GM21786 (cell line): ENCODE results near the gene NF1.
"Not testable (repeated sequence)": the region's sequence is repeated elsewhere in the genome, so short reads cannot be mapped to it uniquely, and the experiment has no call there.

Experiments used
- ATAC-seq: cut with Tn5 transposase; IDR thresholded peaks from one replicate; pipeline ENCODE4 v1.9.1; 2021; ENCODE audit not compliant: unreplicated experiment

NF1 gene

DNA sequence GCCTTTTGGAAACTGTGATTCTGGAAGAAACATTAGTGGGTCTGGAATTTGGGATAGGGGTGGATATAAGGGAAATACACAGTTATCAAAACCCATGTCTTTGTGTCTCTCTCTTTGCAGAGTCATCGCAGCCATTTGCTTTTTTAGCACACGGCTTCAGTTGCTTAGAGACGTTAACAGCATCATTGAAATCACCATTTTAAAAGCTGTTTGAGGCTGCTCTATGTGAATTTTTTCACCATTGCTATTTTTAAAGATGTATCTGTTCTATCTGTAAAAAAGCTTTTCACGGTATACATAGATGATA, 155.0 kb downstream of the NF1 start:
- no peak for ATAC-seq

DNA sequence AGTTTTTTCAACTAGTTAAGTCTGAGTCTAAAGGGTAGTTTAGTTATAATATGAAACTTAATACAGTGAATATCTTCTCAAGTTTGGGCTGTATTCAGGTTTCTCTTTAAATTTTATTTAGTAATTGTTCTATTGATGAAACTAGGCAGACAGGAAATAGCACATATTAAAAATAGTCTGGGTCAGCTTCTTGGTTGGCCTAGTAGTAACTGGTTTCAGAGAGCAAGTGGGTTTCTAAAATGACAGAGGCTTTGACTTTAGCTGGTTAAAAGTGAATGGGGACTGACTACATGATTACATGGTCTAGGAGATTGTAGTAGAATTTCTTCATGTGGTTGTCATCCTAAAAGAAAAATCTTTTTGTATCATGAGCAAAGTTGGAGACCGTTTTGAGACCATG, 155.5 kb downstream of the NF1 start:
- no peak for ATAC-seq

DNA sequence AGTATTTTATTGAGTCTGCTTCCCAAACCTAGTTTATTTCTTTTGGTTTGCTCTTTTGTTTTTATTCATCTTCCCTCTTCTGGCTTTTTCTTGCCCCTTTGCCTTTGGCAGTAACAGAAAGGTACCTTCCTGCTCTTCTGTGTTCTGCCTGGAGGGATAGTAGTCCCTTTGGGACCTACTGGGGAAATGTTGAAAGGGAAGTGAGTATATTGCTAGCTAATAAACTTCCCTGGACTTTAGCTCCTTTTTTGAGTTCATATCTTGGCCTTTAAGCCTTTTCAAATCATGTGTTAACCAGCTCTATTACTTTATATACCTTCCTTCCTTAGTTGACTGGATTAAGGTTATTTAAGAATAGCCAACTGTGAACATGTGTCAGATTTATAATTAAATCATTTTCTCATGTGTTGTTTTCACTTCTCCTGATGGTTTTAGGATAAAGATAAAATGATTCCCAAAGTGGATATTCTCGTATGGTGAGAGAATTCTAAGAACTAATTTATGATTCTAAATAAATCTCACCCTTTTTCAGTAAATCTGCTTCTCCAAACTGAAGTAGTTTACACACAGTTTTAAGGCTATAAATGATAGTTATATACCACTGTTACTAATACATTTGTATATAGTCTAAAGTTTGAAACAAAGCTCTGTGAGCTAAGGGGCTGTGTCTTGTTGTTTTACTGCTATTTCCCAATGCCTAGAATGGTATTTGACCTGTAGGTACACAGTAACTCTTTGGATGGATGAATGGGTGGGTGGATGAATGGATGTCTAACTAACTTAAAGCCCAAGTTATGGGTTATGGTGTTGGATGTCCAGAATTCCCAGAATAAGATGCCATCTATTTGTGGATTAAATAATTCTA, 156.6 kb downstream of the NF1 start:
- ATAC-seq = no peak

DNA sequence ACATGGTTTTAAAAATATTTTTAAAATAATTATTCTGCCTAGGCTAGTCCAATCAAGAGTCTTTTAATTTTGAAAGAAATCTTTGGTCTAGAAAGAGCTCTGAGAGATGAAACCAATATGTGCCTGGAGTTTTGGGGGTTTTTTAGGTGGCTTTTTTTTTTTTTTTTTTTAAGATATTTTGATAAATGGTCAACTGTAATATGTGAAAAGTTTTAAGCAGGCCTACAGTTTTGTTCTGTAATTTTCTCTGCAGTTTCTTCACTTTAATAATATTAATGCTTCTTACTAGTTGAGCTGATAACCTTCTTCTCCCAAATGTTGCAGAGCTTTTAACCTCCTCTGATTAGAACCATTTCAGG, 157.2 kb downstream of the NF1 start:
- no peak for ATAC-seq

DNA sequence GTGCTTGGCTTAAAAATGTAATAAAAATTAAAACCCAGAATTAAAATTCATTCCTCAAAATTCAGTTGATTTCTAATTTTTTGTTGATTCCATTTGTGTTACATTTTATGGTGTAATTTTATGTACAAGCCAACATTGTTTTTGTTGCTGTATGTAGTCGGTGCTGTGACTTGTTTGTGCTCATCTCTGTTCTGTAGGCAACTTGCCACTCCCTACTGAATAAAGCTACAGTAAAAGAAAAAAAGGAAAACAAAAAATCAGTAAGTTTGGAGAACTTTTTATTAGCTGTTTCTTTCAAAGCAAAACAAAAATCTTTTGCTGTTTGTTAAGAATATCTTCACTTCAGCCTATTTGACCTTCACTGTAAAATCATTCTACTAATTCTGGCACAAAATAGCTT, 158.0 kb downstream of the NF1 start:
- ATAC-seq = no peak

DNA sequence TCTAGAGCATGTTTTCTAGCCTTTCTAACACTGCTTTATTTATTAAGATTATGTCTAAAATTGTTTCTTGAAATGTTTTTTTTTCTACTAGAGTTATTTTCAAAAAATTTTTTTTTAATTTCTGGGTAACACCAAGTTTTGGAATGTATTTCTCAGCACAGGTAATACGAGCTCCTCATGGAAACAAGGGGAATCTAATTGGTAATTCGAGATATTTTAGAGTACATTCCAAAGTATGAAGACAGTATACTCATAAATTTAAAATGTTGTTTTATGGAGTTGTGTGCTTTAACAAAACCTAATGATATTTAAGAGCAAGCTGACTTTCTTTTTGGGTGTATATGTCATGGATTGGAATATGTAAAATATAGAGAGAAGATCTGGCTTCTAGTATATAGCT, 159.9 kb downstream of the NF1 start:
- no peak for ATAC-seq

DNA sequence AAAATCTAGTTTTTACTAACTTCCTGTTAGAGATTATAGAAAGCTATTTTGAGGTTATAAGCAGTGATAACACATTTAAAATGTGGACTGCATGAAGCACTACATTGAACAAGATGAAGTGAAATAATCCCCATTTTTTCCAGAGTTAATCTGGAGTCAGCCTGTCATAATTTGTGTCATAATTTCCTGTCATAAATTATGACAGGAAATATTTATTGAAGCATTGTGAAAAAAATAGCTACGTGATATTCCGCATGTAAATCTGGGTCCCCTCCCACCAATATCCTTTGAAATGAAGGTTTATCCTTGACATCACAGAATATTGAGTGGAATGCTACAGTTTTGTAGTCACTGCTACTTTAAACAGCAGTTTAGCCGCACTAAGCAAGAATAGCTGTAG, 162.2 kb downstream of the NF1 start:
- no peak for ATAC-seq

DNA sequence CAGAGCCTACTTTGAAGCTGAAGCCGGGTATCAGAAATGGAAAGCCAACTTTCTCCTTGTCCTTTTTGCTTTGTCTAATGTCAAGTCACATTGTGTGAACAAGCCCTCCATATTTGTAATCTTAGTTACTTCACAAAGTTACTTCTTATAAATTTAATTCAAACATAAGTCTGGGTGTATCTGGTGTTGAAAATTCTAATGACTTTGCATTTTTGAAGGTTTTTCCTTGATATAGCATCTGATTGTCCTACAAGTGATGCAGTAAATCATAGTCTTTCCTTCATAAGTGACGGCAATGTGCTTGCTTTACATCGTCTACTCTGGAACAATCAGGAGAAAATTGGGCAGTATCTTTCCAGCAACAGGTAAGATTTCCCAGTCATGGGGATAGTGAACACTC, 165.4 kb downstream of the NF1 start:
- no peak for ATAC-seq

DNA sequence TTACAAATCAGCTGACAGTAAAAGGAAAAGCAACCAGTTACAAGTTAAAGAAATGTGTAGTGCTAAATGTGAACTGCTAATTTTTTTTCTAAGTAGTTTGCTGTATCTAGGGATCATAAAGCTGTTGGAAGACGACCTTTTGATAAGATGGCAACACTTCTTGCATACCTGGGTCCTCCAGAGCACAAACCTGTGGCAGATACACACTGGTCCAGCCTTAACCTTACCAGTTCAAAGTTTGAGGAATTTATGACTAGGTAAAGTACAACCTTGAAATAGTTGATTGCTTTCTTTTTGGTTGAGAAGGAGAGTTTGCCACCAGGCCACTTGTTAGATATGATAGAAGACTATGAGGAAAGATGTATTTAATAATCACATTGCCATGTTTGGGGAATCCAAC, 166.8 kb downstream of the NF1 start:
- ATAC-seq = no peak

DNA sequence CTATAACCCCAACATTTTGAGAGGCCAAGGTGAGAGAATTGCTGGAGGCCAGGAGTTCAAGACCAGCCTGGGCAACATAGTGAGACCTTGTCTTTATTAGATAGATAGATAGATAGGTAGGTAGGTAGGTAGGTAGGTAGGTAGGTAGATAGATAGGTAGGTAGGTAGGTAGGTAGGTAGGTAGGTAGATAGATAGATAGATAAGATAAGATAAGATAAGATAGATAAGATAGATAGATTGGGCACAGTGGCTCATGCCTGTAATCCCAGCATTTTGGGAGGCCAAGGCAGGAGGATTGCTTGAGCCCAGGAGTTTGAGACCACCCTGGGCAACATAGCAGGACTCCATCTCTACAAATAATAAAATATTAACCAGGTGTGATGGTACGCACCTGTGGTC, 168.1 kb downstream of the NF1 start:
- ATAC-seq = not testable (repeated sequence)

DNA sequence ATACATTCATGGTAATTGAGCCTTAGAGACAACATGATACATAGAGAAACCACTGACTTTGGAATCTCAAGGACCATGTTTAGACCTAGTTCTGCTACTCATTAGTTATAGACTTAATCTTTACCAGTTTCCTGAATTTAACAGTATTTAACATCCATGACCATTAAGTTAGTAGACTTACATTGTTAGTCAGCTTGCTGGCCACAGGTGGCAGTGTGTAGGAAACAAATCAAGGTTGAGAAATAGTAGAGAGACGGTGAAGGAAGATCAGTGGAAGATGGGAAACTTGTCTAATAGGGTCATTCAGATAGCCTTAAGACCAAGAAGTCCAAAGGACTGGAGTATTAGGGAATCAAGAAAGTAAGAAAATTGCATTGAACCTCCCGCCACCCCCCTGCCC, 171.3 kb downstream of the NF1 start:
- ATAC-seq = no peak

DNA sequence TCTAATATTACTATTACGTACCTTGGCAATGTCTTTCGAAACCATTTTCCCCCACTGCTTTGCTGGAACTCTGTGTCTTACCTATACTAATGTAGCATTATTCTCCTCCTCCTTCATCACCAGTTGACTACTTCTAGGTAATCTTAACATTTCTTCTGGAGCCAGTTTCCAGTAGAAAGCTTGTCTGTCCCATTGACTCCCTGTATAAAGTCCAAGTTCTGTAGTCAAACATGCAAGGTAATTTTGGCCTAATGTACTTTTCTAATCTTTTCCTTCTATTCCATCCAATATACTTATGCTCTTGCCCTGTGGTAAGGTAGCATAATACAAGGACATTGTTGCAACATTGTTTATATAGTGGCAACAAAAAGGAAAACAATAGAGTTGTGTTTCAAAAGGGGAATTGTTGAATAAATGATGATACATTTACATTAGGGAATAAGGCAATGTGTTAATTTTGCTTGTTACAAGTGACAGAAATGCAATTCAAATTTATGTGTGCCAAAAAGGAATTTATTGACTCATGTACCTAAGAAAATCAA, 174.3 kb downstream of the NF1 start:
- no peak for ATAC-seq

DNA sequence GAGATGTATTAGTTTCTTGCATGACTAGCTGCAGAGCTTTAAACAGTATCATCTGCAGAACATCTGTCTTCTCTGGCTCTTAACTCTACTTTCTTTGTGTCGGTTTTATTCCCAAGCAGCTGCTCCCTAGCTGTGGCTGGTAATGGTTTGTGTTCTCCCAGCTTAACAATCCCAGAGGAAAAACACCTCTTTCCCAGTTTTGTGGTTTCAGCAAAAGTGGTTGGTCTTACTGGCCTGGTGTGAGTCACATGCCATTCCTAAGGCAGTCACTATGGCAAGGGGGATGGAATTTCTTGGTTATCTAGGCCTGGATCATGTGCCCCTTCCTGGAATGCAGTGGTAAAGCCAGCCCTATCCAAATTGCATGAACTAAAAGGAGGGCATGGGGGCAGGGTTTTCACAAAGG, 174.8 kb downstream of the NF1 start:
- no peak for ATAC-seq

DNA sequence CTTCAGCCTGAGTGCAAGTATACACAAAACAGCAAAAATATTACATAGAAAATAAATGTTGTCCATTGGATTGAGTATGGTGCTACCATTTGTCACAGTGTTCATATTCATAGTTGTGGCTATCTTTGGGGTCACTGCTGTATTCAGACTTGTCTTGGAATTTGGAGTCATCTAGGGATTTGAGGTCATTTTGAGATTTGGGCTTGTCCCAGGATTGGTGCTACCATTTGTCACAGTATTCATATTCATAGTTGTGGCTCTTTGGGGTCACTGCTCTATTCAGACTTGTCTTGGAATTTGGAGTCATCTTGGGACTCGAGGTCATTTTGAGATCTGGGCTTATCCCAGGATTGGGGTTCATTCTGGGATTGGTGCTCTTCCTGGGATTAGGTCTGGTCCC, 177.5 kb downstream of the NF1 start:
- ATAC-seq = no peak

DNA sequence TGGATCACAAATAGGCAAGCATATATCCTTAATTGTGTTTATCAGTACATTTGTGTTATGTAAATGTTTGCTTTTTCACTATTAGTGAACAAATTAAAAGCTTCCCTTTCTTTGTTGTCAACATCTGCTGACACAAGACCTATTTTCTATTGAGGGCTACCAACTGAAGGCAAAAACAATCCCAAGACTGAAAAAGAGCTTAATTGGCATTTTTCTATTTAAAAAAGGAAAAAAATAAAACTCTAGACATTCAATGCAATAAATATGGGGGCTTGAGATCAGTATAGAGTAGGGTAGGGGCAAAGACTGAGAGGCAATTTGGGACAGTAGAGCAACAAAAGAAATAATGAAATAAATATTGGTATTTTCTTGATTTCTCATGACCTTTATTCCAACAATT, 178.0 kb downstream of the NF1 start:
- ATAC-seq = no peak

DNA sequence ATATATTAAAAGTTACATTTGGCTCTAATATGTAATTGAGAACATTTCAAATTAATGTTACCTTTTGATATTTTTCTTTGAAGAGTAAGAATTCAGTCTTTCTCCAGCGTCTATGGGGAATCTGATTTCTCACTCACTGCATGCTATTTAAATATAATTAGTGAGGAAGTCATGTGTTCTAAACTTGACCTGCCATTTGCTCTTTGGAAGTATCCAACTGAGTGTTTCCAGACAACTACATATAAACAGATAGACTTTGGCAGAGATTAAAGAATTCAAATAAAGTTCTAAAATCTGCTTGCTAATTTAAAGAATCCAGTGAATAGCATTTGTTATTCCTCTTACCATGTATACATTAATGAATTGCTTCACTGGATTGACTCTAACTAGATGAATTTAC, 178.7 kb downstream of the NF1 start:
- no peak for ATAC-seq

DNA sequence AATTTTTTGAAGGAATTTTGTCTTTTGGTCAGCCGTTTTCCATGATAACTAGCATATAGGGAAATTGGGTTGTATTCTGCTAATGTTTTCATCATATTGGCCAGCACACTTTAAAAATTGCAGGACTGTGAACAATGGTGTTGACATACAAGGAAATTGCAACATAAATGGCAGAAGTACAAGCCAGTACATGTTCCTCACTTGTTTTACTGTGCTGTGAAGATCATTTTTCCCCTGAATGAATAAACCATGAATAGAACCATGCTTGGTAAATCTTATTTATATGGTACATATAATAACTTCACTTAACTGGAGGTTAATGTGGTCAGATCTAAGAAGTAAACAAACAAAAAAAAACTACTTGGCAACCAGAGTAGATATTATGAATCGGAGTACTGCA, 179.5 kb downstream of the NF1 start:
- no peak for ATAC-seq

DNA sequence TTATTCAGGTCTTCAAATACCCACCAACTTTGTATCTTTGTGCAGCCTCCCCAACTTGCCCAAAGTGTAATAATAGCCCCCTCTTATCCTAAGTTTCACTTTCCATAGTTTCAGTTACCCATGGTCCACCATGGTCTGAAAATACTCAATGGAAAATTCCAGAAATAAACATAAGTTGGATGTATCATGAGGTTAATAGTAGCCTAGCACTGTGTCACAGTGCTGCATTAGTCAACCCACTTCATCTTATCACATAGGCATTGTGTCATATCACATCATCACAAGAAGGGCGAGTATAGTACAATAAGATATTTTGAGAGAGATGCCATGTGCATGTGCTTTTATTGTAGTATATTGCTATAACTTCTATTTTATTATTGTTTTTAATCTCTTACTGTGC, 180.3 kb downstream of the NF1 start:
- no peak for ATAC-seq

DNA sequence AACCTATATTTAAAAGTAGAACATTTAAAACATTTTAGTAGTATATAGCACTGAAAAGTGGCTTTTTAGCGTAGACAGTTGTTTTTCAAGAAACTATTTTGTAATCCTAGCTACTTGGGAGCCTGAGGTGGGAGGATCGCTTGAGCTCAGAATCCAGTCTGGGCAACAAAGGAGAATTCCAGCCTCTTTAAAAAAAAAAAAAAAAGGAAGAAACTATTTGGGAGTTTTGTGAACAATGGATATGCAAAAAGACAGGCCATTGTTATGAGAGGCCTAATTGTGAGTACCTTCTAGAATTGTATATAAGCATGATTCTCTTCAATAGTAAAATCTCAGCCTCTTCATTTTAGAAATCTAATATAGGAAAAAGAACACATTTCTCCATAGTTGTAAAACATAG, 184.6 kb downstream of the NF1 start:
- no peak for ATAC-seq

DNA sequence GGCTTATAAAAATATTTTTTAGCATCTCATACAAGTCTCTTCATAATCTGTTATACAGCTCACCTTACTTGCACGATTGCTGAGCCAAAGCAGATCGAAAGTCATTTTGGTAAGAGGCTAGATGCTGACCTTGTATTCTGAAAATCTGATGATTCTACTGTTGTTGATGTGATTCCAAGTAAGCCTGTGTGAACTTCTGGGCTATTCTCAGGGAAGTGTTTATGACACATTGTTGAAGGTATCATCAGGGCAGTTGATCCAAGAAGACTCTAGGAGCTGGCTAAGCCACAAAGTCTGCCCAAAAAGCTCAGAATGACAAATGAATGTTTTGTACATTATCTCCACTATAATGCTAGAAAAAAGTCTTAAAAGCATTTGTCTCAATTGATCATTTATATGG, 186.3 kb downstream of the NF1 start:
- ATAC-seq = no peak

DNA sequence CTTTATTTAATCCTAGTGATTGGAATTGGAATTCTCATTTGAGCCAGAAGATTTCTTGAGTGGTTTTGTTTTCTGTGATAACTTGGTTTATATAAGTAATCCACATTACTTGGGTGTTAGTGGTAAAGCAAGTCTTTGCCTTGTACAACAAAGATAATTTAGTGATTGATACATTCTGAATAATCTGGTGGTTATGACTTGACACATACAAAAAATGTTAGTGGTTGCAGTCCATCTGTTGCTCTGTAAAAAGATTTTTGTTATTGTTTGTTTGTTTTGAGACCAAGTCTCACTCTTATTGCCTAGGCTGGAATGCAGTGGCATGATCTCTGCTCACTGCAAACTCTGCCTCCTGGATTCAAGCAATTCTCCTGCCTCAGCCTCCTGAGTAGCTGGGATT, 189.1 kb downstream of the NF1 start:
- ATAC-seq = no peak

DNA sequence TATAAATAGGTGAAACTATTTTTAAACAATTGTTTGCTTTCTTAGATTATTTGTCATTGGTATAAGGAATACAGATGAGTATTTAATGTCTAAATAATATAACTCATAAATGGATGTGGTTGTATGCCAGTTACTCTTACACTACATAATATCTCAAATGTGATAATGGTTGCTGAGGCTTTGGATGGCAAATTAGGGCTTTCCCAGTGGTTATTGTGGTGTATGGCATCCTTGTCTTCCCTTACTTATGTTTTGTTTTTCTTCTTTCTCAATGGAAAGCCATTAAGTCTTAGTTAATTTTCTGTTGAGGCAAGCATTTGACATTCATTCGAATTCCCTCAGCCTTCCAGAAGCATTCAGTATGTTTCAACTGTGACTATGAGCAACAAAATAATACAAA, 191.8 kb downstream of the NF1 start:
- ATAC-seq = no peak

DNA sequence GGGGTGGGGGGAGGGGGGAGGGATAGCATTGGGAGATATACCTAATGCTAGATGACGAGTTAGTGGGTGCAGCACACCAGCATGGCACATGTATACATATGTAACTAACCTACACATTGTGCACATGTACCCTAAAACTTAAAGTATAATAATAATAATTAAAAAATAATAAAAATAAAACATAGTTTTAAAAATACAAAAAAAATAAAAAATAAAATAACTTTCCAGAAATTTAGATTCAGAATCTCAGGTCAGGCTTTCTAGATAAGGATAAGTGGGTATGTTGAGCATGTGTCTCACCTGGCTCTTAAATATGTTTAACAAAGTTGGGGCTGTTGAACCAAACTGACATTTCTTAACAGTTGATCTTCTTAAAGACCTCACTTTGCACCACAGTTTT, 193.2 kb downstream of the NF1 start:
- ATAC-seq = not testable (repeated sequence)
